Esophagus squamous epithelium (tissue), 4 donors: ENCODE measurements around the gene ARHGAP40.

Experiments
- POLR2A ChIP-seq, 4 donors: fragments of 450-650 bp; IDR thresholded peaks; one replicate each; pipeline ENCODE4 v1.6.1; 2017; ENCODE audit warnings: antibody characterized with exemption in 4 of 4, mild to moderate bottlenecking in 4 of 4, moderate library complexity in 3 of 4
- TF ChIP-seq, protein P1 (sequence below), 6 experiments: fragments of 450-650 bp in 4 of 6; fragments of 200-600 bp in 2 of 6; sonication (generic) in 2 of 6; IDR thresholded peaks; one replicate each; pipeline ENCODE4 v1.5.1; 2016 to 2019; ENCODE audit warnings: antibody characterized with exemption in 6 of 6, mild to moderate bottlenecking in 4 of 6, moderate library complexity in 4 of 6

DNA sequence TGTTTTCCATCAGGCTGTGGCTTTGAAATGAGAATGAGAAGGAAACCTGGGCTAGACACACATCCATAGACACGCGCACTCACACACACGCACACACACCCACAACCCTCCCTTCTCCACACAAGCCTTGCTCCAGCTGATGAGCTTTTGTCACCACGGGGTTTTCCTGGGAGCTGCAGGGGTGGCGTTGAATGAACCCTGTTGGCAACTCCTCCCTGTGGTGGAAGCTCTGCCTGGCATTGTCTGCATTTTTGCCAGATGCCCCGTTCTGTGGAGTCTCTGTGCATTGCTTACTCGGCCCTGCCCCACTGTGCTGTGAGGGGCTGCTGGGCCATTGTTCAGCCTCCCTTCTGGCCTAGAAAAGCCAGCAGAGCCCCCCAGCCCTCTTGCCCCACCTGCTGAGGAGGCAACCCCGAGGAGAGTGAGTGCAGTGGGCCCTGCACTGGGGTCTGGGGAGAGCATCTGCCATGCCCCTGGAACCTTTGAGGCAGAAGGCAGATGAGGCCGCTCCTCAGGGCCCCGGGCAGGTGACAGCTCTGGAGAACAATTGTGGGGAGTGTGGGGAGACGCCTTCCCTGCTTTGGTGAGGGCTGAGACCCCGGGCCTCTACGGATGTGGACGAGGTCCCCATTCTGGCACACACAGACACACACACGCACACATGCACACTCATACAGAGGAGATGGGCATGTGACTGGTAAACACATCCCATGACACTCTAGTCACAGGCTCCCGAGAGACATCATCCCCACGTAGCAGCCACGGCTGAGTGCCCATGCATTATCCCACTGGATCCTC lies 10.7 kb upstream of the ARHGAP40 start:
- TF ChIP-seq, protein P1, sequence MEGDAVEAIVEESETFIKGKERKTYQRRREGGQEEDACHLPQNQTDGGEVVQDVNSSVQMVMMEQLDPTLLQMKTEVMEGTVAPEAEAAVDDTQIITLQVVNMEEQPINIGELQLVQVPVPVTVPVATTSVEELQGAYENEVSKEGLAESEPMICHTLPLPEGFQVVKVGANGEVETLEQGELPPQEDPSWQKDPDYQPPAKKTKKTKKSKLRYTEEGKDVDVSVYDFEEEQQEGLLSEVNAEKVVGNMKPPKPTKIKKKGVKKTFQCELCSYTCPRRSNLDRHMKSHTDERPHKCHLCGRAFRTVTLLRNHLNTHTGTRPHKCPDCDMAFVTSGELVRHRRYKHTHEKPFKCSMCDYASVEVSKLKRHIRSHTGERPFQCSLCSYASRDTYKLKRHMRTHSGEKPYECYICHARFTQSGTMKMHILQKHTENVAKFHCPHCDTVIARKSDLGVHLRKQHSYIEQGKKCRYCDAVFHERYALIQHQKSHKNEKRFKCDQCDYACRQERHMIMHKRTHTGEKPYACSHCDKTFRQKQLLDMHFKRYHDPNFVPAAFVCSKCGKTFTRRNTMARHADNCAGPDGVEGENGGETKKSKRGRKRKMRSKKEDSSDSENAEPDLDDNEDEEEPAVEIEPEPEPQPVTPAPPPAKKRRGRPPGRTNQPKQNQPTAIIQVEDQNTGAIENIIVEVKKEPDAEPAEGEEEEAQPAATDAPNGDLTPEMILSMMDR (IDR thresholded peaks at IDR 0.05), result no peak
- no peak for TF ChIP-seq POLR2A (IDR thresholded peaks at IDR 0.05)
